DMS 273 (cell line): ENCODE data around the gene MPV17.
"Not testable (repeated sequence)": the region's sequence is repeated elsewhere in the genome, so short reads cannot be mapped to it uniquely, and the experiment has no call there.

Experiments used
- DNase-seq: peaks from one replicate; lab custom pipeline; 2025; ENCODE audit not compliant: unreplicated experiment; lab: John Stamatoyannopoulos, UW

MPV17 gene

DNA sequence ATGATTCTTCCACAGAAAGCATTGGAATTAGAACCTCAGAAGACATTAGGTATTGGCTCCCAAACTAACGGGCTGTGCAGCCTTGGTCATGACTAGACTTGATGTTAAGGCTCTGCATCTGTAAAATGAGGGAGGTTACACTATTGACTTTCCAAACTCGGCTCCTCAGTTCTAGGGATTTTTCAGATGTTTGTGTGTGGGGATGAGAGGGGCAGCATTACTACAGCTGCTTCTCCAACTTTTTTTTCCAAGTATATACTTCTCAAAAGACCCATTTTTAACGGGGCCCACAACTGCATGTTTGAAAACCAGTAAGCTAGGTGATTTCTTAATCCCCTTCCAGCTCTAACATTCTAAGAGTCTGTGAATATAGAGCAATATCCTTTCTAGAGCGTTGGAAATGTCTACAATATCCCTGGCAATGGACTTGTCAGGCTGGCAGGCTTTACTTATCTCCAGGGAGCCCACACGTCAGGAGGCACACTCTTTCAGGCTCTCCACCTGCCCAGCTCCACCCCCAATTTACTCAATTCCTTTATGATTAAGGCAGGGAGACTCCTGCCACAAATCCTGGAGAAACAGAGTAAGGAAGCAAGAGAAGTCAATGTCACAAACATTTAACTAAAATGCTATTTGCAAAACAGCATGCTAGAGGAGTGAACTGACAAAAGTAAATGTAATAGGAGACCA, 844 bp upstream of the MPV17 start:
- DNase-seq = peak; percentile 37

DNA sequence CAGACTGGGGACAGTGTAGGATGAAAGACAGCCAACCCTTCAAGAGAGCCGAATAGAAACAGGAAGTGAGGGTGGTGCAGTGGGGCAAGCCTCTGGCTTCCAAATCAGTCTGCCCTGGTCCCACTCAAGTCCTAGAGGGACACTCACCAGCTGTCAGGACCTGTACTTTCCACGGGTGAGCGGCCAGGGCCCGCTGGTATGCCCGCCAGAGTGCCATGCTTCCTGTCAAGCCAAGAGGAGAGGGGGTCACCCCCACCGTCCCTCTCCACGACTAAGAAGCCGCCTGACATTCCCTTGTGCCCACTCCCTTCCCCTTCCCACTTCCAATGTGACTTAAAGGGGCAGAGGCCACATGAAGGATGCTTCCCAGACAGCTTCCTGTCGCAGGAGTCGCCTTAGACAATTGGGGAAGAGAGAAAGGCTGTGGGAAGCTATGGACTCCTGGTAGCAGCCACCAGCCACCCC, 564 bp downstream of the MPV17 start:
- DNase-seq = no peak

DNA sequence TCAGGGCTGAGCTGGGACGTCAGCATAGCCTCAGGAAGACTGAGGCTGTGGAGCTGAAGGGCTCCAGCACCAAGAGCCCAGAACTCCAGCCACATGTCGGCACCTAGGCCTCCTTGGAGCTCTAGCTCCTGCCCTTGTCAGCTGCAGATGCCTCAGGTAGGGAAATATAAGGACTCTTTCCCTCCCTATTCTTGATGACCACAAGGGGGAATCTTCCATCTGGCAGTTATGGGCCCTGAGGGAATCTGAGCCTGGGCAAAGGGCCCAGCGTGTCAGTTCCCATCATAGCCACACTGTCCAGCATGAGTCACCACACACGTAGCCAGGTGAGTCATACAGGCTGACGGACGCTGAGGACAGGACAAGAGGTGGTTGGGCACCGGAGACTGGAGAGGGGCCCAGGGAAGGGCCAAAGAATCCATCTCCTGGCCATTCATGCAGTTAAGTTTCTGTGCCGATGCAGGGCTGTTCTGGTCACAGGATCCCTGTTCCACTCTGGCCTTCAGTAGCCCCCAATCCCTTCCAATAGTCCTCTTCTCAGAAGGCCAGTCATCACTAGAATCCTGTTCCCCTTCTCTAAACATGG, 1.8 kb downstream of the MPV17 start:
- peak; percentile 89 for DNase-seq

DNA sequence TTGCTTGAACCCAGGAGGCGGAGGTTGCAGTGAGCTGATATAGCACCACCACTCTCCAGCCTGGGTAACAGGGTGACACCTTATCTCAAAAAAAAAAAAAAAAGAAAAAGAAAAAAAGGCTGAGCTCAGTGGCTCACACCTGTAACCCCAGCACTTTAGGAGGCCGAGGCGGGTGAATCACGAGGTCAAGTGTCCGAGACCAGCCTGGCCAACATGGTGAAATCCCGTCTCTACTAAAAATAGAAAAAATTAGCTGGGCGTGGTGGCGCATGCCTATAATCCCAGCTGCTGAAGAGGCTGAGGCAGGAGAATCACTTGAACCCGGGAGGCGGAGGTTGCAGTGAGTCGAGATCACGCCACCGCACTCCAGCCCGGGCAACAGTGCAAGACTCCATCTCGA, 3.1 kb downstream of the MPV17 start:
- not testable (repeated sequence) for DNase-seq

DNA sequence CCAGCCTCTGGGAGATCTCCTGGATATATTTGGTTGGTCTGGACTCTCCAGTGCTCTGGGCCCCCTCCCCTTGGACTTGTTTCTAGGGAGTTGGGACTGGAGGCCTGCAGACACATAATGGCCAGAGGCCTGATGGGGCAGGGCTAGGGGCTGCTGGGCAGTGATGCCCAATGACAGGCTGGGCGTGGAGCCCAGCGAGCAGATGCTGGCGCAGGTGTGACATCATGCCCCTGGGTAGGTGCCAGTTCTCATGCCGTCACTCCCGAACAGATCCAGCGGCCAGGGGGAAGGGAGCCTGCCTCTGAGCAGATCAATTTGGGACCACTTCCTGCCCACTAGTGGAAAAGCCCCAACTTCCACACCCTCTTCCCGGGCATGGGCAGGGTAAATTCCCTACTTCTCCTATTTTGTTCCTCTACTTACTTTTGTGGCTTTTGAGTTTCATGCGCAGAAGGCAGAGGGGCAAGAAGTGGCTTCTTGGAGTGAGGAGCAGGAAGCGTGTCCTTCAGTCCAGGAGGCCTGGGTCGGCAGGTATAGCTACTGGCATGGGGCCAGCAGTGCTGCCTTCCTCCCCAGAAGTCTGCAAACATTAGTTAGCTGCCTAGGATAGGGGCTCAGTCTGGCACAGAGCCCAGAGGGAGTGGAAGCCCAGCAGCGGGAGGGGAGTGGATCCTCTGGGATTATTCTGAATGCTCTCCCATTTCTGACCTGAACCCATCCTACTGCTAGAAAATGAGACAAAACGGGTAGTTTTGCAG, 6.1 kb downstream of the MPV17 start:
- peak; percentile 84 for DNase-seq

DNA sequence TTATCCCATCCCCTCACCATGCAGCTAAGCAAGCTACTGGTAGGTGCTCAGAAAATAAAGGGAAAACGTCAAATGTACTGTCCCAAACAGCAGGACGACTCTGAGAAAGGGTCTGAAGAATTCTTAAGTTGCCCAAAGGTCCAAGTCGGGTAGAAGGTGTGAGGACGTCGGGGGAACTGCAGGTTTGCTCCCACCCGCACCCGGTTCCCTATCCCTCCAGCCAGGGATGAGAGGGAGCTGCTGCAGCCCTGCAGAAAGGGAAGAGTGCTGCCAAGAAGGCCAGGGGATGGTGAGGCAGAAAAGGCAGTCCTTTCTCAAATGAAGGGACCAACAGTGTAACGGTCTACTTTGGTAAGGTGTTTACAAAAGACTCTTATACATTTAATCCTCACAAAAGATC, 7.8 kb downstream of the MPV17 start:
- DNase-seq = no peak

DNA sequence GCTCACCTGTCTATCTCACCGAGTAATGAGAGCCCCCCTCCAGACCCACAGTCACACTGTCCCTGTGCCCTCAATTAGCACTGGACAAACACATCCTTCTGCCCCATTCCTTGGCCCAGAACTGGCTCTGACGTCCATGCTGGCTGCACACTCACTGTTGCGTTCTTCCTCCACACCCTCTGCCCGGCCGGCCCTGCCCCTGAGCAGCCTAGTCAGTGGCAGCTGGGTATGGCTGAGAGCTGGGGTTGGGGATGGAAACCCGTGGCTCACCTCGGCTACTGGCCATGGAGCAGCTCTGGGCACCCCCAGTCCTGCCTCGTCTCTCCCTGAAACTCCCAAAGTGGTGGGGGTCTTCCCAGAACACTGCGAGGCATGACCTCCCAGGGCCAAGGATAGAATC, 8.2 kb downstream of the MPV17 start:
- no peak for DNase-seq

DNA sequence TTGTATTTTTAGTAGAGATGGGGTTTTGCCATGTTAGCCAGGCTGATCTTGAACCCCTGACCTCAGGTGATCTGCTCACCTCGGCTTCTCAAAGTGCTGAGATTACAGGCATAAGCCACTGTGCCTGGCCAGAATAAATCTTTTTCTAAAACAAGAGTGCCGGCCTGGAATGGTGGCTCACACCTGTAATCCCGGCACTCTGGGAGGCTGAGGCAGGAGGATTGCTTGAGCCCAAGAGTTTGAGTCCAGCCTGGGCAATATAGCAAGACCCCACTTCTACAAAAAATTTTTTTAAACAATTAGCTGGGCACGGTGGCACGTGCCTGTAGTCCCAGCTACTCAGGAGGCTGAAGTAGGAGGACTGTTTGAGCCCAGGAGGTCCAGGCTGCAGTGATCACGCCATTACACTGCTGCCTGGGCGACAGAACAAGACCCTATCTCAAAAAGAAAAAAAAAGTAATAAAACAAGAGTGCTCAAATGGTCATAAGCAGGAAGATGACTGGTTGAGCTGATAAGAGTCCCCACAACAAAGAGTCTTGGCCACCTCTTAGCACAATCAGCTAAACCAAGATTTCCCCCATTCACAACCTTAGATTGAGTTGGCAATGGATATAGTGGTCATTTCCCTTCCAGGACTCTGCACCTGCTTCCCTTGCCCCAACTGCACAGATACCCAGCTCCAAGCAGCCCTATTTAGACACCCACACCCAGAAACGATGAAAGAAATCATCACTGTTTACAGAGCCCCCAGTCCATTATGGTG, 8.8 kb downstream of the MPV17 start:
- no peak for DNase-seq

DNA sequence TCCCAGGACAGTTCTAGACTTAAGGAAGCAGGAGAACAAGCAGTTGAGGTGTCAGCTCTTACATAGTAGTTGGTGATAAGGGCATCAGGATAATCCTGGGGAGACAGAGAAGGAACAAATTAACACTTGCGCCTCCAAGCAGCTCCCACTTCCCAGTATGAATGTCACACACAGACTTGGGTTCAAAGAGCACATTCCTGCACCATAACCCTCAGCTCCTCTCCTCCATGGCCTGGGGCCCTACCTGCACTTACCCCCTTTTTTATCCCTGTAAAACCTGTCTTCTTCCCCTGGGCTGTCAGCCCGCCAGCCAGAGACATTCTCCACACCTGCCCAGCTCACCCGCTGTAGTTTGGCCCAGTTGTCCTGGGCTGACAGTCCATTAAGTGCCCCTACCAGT, 10.7 kb downstream of the MPV17 start:
- DNase-seq = no peak

DNA sequence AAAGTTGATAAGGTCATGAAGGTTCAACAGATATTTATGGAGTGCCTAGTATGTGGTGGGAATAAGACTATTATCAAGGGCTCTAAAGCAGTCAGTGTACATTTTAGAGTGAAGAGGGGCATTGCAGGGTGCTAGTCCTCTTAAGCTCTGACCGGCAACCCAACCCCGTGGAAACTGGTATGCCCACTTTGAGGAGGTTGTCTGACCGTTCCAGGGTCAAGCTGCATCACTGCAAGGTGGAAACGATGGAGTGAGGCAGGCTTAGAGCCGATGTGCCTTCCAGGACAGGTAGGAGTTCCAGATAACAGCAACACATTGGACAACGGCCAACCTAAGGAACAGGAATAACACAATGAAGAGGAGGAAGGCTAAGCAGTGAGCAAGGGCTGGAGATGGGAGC, 13.2 kb downstream of the MPV17 start:
- DNase-seq = no peak

DNA sequence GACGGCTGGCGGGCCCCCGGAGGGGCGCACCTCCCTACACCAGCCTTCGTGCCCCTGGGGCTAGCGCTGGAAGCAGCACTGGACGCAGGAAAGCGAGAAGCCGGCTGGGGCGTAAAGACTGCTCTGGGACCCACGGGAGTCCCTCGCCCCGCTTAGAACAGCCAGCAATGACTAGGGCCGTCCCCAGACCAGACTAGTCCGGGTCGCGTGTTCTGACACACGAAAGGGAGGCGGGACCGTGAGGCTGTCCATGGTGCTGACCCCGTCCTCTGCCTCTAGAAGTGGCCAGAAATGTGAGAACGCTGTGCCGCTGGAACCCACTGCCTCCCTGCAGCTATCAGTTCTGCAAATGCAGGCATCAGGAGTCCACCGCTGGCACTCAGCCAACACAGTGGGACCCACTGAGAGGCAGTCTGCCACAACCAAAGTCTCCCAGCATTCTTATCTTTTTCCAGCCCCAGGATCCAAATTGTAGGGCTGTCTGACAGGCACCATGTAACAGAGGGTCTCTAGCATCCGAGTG, 14.5 kb downstream of the MPV17 start, which contains the start of gene UCN:
Gene UCN (minus strand): TSS at position 87 of the 523 bp plus-strand sequence. CDS start 550 bp downstream, outside the sequence.
- peak; percentile 82 for DNase-seq

DNA sequence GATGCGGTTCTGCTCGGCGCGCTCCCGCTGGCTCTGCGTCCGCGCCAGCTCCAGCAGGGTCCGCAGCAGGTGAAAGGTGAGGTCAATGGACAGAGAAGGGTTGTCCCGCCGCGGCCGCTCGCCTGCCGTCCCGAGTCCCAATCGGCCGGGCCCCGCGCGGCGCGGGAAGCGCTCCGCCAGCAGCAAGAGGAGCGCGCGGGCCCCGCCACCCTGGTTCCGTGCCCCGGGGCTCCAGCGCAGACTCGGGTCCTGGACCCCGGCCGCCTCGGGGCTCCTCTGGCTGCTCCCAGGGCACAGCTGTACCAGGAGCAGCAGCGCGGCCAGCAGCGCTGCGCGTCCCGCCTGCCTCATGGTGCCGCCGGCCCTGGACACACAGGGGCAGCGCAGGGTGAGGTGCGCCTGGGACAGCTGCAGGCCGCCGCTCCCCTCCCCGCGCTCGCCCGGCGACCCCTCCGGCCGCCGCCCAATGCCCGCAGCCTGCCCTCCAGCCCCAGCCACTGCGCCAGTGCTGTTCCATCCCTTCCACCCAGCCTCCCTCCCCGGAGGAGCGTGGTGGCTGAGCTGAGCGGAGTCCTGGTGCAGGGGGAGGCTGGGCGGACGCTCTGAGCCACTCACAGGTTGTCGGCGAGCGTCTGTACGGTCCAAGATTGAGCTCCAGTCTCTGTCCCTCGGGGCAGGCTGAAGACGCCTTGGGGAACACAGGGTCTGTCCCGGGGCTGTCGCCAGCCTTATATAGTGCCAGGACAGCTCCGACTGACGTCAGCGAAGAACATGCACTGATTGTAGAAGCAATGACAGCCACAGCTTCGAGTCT, 15.1 kb downstream of the MPV17 start:
- peak; percentile 57 for DNase-seq

DNA sequence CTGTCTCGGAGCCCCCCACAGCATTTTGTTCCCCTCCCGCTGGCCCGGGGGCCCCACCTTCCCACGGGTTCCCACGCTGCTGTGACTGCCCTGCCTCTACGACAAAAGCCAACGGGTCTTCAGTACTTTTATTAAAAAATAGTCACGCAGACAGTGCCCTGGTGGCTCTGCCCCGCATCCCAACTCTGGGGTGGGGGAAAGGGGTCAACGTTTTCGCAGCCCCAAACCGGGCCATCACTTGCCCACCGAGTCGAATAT, 15.7 kb downstream of the MPV17 start:
- no peak for DNase-seq

DNA sequence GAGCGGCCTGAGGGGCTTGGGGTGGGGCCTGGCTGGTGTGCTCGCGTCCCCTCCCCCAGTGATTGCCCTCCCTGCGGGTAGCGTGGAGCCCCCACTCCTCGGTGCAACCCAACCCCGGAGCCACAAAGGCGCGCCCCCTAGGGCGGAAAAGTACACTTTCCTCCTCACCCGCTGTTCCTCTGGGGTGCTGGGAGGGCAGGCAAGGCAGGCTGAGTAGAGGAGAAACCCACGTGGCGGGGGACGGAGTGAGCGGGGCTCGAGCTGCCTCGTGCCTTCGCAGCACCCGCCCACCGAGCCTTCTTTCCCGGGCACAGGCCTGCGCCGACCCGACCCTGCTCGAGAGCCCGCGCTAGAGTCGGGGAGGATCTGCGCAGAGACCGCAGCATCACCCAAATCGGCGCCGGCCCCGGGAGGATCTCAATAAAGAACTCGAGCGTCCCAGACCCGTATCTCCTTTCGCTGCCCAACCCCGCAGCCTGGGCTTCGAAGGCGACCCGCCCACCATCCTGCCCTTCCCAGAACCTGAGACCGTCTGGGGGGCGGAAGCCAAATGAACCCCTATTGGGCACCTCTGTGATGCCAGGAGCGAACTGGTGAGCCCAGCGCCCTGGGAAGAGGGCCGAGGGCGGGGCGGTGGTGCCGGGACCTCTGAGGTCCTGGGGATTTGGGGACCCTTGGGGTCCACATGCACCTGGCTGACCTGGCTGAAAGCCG, 16.2 kb downstream of the MPV17 start:
- DNase-seq = peak; percentile 69

DNA sequence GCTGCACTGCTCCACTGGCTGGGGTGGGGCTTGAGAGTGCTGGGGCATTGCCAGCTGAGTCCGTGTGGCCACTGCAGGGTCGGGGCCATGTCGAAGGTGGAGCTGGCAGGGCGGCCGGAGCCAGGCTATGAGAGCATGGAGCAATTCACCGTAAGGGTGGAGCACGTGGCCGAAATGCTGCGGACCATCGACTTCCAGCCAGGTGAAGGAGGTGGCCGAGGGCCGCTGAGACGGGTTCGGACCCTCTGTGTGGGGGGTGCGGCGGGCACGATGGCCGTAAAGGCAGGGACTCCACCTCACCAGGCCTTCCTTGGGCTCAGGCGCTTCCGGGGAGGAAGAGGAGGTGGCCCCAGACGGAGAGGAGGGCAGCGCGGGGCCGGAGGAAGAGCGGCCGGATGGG, 16.8 kb downstream of the MPV17 start:
- no peak for DNase-seq

DNA sequence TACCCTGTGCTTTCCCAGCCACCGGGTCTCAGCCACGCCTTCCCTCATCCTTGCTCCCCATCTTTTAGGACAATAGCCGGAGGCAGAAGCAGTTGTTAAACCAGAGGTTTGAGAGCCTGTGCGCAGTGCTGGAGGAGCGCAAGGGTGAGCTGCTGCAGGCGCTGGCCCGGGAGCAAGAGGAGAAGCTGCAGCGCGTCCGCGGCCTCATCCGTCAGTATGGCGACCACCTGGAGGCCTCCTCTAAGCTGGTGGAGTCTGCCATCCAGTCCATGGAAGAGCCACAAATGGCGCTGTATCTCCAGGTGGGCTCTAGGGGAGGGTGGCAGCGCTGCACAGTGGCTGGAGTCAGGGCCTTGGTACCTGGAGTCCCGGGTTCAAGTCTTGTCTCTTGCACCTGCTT, 17.4 kb downstream of the MPV17 start:
- no peak for DNase-seq

DNA sequence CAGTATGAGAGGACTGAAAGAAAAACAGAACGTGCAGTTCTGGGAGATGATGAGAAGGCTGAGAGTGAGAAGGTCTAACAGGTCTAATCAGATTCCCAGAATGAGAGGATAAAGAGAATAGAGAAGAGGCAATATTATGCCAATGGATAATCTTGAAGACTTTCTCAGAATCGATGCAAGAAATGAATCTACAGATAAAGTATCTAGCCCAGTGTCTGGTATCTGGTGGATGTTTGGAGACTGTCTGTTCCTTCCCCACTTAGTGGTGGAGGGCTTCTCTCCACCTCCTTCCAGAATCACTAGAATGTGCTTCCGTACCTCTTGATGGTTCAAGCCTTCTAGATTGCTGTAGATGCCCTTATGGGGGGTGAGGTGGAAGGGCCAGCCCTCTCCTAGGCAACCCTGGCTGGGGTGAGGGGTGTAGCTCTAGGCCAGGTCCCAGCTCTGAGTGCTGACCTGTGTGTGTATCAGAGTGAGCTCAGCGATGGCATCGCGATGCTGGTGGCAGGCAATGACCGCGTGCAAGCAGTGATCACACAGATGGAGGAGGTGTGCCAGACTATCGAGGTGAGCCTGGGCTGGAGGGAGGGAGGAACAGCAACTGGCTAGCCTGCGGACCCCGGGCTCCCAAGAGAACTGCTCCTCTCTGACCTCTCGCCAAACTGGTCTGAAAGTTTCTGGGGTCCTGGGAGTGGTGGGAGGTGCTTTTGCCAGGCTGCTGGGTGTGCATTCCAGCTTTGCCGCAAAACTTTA, 18.2 kb downstream of the MPV17 start:
- no peak for DNase-seq

DNA sequence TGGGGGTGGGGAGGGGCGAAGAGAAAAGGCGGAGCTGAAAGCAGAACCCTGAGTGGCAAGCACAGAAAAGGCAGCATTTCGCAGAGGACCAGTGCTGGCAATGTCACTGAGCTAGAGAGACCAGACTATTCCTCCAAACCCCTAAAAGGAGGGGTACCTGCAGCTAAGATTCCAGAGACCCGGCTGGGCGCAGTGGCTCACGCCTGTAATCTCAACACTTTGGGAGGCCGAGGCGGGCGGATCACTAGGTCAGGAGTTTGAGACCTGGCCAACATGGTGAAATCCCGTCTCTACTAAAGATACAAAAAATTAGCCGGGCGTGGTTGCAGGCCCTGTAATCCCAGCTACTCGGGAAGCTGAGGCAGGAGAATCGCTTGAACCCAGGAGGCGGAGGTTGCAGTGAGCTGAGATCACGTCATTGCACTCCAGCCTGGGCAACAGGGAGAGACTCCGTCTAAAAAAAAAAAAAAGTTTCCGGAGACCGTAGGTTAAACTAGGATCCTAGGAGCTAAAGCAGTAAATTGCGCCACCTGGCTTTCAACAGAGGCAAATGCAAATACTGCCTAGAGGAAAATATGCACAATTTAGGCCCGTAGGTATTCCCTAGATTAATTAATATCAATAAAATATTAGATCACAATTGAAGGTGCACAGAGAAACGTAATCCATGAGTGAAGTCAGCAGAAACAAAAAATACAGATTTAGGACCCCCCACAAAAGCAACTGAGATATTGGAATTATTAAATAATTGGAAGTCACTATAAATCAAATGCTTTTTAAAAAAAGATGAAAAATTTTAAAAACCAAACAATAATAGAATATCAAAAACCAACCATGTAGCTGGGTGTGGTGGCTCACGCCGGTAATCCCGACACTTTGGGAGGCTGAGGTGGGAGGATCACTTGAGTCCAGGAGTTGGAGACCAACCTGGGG, 19.5 kb downstream of the MPV17 start:
- DNase-seq = peak; percentile 89
